ENCODE measurements around the gene RARRES1. TPM values are rescaled to one million over a fixed set of nuclear protein-coding genes. Genes with fewer than 3 reads are reported as not detected.
A peak's percentile ranks its signal among the peaks of the same experiment; 100 is the strongest.

RARRES1 gene
- polyA plus RNA-seq, 2 of the 4 experiments (the other 2 are of a cell fraction) = 10.9 to 33.4 TPM

DNA sequence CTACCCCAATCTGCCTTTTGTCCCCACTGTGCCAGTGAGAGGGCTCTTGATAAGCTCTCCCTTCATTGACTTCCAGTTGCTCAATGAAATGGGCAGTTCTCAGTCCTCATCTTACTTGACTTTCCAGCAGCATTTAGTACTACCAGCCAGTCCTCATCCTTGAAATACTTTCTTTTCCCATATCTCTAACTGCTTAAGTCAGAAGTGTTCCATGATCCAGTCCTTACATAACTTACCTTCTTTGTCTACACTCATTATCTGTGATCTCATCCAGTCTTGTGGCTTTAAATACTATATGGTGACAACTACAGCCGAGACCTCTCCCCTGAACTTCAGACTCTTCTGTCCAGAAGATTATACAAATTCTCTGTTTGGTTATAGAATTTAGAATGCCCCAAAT is 28.7 kb downstream of the RARRES1 start:
- Histone ChIP-seq H3K4me2 (peak overlapping the region; percentile 42; the same call in 2 of the 3 replicates), H3K27ac (peak overlapping the region in 1 of 2 experiments; percentile 32; a peak in 4 of 6 replicates), H3K4me1 (peaks cover 34% of the 10 kb centered on the region), H3K9me3 (no peaks in the 10 kb centered on the region), H3K4me3 (no peak overlapping the region)
- WGBS (ENCODE audit: missing lambda C conversion rate) = 97% methylated on average over 1 of the region's 1 CpG
- POLR2A ChIA-PET = no interaction called here
- CTCF ChIA-PET = interaction anchor here (0.8 to 1.7 kb wide), 10 partner anchors 10 to 88 kb away, joined by 3 to 8 read pairs (median 3); partner anchors contain the start of gene LXN
- DNase-seq (ENCODE audit: low read depth in 1 of 2, low spot score in 1 of 2) (no peak), FAIRE-seq (no peak), ATAC-seq (no peak)
- TF ChIP-seq EP300 (IDR thresholded peaks at IDR 0.05) = no peak

DNA sequence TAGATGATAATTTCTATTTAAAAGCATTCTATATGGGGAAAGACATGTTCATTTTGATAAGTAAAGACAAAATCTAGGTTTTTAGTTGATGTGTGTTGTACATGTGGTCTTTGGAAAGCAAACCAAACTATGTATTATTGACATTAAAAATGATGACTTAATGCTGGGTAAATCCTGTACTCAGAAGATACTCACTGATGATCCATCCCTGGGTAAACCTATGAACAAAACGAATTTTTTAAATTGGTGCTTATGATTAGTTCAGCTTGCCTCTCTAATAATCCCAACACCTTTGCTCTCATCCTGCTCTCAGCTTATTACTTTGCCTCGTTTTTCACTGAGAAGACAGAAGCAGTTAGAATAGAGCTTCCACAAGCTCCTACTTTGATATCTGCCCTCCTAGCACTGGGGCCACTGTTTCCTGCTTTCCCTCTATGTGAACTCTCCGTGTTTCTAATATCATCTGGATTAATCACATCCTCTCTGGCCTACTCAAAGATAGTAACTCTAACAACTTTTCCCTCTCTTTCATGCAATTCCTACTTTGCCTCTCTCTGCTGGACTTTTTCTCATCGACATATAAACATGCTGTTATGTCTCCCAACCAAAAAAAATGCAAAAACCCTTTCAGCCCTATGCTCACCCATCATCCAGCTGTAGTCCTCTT is 29.3 kb downstream of the RARRES1 start:
- no peak overlapping the region for H3K4me3 ChIP-seq
- POLR2A ChIA-PET = no interaction called here
- CTCF ChIA-PET = interaction anchor here (0.8 to 1.7 kb wide), 8 partner anchors 10 to 87 kb away, joined by 3 to 8 read pairs (median 4); partner anchors contain the start of gene LXN
- ATAC-seq = peak in 1 of 2 experiments; percentile 61; a peak in 3 of 6 replicates
- no peak for DNase-seq (ENCODE audit: low read depth in 1 of 2, low spot score in 1 of 2)
- H3K27ac ChIP-seq = peak overlapping the region in 1 of 2 experiments; percentile 32; a peak in 4 of 6 replicates
- H3K4me2 ChIP-seq = peak overlapping the region; percentile 42
- no peaks in the 10 kb centered on the region for H3K9me3 ChIP-seq
- peaks cover 34% of the 10 kb centered on the region for H3K4me1 ChIP-seq
- no peak for FAIRE-seq
- TF ChIP-seq, protein P1, sequence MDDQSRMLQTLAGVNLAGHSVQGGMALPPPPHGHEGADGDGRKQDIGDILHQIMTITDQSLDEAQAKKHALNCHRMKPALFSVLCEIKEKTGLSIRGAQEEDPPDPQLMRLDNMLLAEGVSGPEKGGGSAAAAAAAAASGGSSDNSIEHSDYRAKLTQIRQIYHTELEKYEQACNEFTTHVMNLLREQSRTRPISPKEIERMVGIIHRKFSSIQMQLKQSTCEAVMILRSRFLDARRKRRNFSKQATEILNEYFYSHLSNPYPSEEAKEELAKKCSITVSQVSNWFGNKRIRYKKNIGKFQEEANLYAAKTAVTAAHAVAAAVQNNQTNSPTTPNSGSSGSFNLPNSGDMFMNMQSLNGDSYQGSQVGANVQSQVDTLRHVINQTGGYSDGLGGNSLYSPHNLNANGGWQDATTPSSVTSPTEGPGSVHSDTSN (IDR thresholded peaks at IDR 0.05) = no peak
- TF ChIP-seq, protein P2, sequence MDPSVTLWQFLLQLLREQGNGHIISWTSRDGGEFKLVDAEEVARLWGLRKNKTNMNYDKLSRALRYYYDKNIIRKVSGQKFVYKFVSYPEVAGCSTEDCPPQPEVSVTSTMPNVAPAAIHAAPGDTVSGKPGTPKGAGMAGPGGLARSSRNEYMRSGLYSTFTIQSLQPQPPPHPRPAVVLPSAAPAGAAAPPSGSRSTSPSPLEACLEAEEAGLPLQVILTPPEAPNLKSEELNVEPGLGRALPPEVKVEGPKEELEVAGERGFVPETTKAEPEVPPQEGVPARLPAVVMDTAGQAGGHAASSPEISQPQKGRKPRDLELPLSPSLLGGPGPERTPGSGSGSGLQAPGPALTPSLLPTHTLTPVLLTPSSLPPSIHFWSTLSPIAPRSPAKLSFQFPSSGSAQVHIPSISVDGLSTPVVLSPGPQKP (IDR thresholded peaks at IDR 0.05; ENCODE audit: low read depth, low read length) = no peak
- TF ChIP-seq MAZ (IDR thresholded peaks at IDR 0.05; ENCODE audit: borderline replicate concordance, low read depth, low read length) = no peak
- TF ChIP-seq HOXA7 (CRISPR knock-in tag; IDR thresholded peaks at IDR 0.05) = no peak
- TF ChIP-seq RCOR1 (IDR thresholded peaks at IDR 0.05; ENCODE audit: low read depth, low read length) = no peak
- no peak for TF ChIP-seq MAFK (IDR thresholded peaks at IDR 0.05; ENCODE audit: partially characterized antibody)
- TF ChIP-seq JUNB (IDR thresholded peaks at IDR 0.05) = no peak
- no peak for TF ChIP-seq SREBF2 (IDR thresholded peaks at IDR 0.05)
- no peak for TF ChIP-seq BHLHE40 (IDR thresholded peaks at IDR 0.05; ENCODE audit: low read depth, low read length)
- 23% methylated on average over 4 of the region's 4 CpGs for WGBS (ENCODE audit: missing lambda C conversion rate)

DNA sequence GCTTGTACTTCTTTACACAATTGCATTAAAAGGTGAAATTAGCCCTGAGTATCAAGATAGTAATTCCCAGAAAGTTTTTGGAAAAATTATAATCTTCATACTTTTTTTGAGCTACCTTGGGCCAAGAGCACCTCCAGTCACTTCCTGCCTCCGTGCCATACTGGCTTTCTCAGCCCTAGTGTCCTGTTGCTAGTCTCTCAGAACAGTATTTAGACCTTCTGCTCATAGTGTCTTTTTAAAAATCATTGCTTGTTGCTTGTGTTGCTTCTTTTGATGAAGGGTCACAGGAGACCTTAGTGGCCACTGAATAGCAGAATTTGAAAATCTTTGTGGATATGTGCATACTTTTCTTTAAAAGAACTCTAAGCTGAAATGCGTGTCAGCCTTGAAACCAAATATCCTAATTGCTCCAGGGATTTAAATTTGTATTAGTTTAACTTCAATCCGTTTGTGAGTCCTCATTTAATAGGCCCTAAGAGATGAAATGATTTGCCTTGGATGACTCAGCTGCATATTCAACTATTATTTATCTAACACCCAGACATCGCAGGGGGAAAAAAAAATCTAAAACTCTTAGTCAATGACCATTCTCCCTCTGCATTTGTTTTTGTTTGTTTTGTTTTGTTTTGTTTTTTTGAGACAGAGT is 30.7 kb downstream of the RARRES1 start:
- 41% methylated on average over 4 of the region's 4 CpGs for WGBS (ENCODE audit: missing lambda C conversion rate)
- Histone ChIP-seq H3K4me2 (peak overlapping the region; percentile 29; the same call in 2 of the 3 replicates), H3K4me3 (no peak overlapping the region), H3K9me3 (no peaks in the 10 kb centered on the region), H3K4me1 (peaks cover 42% of the 10 kb centered on the region), H3K27ac (peak overlapping the region in 1 of 2 experiments; percentile 51; a peak in 2 of 6 replicates)
- TF ChIP-seq FOSL2 (IDR thresholded peaks at IDR 0.05) (no peak), FOSL2 (CRISPR knock-in tag; IDR thresholded peaks at IDR 0.05) (0 out of 2 replicates have a peak, but pooled peaks have one; percentile 23), RCOR1 (IDR thresholded peaks at IDR 0.05; ENCODE audit: low read depth, low read length) (no peak)
- ATAC-seq = peak in 1 of 2 experiments; percentile 42; a peak in 3 of 6 replicates
- DNase-seq (ENCODE audit: low read depth in 1 of 2, low spot score in 1 of 2) = no peak
- ChIA-PET CTCF (interaction anchor here (0.6 to 1.4 kb wide), 8 partner anchors 9 to 90 kb away, joined by 3 to 6 read pairs (median 4); no protein-coding TSS in a partner anchor), POLR2A (no interaction called here)
- no peak for FAIRE-seq

DNA sequence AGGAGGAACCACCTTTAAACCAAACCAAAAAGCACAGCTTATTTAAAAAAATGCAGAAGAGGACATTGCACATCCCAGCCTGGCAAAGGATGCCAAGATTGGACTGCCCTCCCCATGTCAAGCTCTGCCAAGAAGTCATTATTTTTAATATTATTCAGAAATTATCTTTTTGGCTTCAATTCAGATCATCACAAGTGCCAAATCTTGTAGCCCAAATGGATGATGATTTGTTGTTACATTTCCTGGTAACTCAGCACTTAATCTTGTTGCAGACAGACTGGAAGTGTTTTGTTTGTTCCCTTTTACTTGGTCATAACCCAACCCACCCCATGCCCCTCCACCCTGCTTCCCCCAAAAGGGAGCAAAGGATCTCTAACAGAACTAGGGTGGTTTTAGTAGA is 31.7 kb downstream of the RARRES1 start:
- no peak for TF ChIP-seq NPAS2 (CRISPR knock-in tag; IDR thresholded peaks at IDR 0.05; ENCODE audit: borderline replicate concordance)
- TF ChIP-seq, protein P3, sequence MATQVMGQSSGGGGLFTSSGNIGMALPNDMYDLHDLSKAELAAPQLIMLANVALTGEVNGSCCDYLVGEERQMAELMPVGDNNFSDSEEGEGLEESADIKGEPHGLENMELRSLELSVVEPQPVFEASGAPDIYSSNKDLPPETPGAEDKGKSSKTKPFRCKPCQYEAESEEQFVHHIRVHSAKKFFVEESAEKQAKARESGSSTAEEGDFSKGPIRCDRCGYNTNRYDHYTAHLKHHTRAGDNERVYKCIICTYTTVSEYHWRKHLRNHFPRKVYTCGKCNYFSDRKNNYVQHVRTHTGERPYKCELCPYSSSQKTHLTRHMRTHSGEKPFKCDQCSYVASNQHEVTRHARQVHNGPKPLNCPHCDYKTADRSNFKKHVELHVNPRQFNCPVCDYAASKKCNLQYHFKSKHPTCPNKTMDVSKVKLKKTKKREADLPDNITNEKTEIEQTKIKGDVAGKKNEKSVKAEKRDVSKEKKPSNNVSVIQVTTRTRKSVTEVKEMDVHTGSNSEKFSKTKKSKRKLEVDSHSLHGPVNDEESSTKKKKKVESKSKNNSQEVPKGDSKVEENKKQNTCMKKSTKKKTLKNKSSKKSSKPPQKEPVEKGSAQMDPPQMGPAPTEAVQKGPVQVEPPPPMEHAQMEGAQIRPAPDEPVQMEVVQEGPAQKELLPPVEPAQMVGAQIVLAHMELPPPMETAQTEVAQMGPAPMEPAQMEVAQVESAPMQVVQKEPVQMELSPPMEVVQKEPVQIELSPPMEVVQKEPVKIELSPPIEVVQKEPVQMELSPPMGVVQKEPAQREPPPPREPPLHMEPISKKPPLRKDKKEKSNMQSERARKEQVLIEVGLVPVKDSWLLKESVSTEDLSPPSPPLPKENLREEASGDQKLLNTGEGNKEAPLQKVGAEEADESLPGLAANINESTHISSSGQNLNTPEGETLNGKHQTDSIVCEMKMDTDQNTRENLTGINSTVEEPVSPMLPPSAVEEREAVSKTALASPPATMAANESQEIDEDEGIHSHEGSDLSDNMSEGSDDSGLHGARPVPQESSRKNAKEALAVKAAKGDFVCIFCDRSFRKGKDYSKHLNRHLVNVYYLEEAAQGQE (IDR thresholded peaks at IDR 0.05) = no peak
- TF ChIP-seq HDAC2 (IDR thresholded peaks at IDR 0.05) = no peak
- no peak for TF ChIP-seq RNF2 (IDR thresholded peaks at IDR 0.05; ENCODE audit: borderline replicate concordance, low read depth)
- H3K4me2 ChIP-seq = no peak overlapping the region
- CTCF ChIA-PET = interaction anchor here (0.6 to 3.5 kb wide), 6 partner anchors 10 to 91 kb away, joined by 3 to 13 read pairs (median 4); no protein-coding TSS in a partner anchor
- ATAC-seq = no peak
- H3K9me3 ChIP-seq = no peaks in the 10 kb centered on the region
- POLR2A ChIA-PET = interaction anchor here (0.9 to 1.3 kb wide), 2 partner anchors 18 to 56 kb away, joined by 3 read pairs; partner anchors contain the start of gene GFM1
- H3K4me1 ChIP-seq = peaks cover 52% of the 10 kb centered on the region
- no peak for FAIRE-seq
- H3K27ac ChIP-seq = no peak overlapping the region
- DNase-seq (ENCODE audit: low read depth in 1 of 2, low spot score in 1 of 2) = no peak
- no peak overlapping the region for H3K4me3 ChIP-seq
